Left ventricle myocardium superior (tissue), 1 donor: Measurements from ENCODE around the gene NTF3. TPM values are rescaled to one million over a fixed set of nuclear protein-coding genes. Genes with fewer than 3 reads are reported as not detected.
"Not testable (repeated sequence)": the region's sequence is repeated elsewhere in the genome, so short reads cannot be mapped to it uniquely, and the experiment has no call there.

Experiments used
- ATAC-seq: fragments of 200-7000 bp; cut with Tn5 transposase; one replicate; pipeline ENCODE4 v1.9.1; 2020; ENCODE audit warnings: mild to moderate bottlenecking, moderate library complexity
- DNase-seq: peaks from one replicate; pipeline ENCODE4 v3.0.0-alpha.2; 2020
- intact Hi-C: fragments of 100-400 bp; cut with micrococcal nuclease; formaldehyde crosslinking; loops from one replicate; pipeline ENCODE4 v1.11.0; 2022
- total RNA-seq: library from RNA; stranded (reverse); fragmentation: NEBNext Ultra II Directional; extraction: Animal tissue kit (Norgen Biotek cat#: 25700); gene quantifications from one replicate; pipeline ENCODE4 v1.2.1, GENCODE V29; 2021
- donor health status: DM: no; HTN: yes; CAD: no; lungs with severe emphysema.

Gene NTF3
- total RNA-seq, 1 donor from 2014 or later = 1.1 TPM

- ATAC-seq (no peak), DNase-seq (no peak)
- intact Hi-C loops = no loop called here
Measured at GRCh38 chr12:5520037-5520436, 88.1 kb downstream of the NTF3 start.

- ATAC-seq (no peak), DNase-seq (no peak)
- intact Hi-C loops = no loop called here
Measured at GRCh38 chr12:5520831-5521230, 88.9 kb downstream of the NTF3 start.

- DNase-seq (no peak), ATAC-seq (no peak)
- intact Hi-C loops = no loop called here
Measured at GRCh38 chr12:5521456-5522325, 89.8 kb downstream of the NTF3 start.

- intact Hi-C loops = no loop called here
- ATAC-seq (no peak), DNase-seq (no peak)
Measured at GRCh38 chr12:5522432-5523335, 90.8 kb downstream of the NTF3 start.

- intact Hi-C loops = no loop called here
- no peak for DNase-seq
- ATAC-seq = no peak
Measured at GRCh38 chr12:5523396-5524115, 91.6 kb downstream of the NTF3 start.

GRCh38 chr12:5524116-5524768 is 92.3 kb downstream of the NTF3 start:
- intact Hi-C loops = no loop called here
- no peak for ATAC-seq
- no peak for DNase-seq

- DNase-seq (no peak), ATAC-seq (no peak)
- intact Hi-C loops = no loop called here
Measured at GRCh38 chr12:5524769-5525436, 93.0 kb downstream of the NTF3 start.

- no peak for ATAC-seq
- no peak for DNase-seq
- intact Hi-C loops = no loop called here
Measured at GRCh38 chr12:5525783-5526367, 94.0 kb downstream of the NTF3 start.

GRCh38 chr12:5533368-5533767 is 101.5 kb downstream of the NTF3 start:
- no peak for DNase-seq
- no peak for ATAC-seq
- intact Hi-C loops = no loop called here

GRCh38 chr12:5534426-5535199 is 102.7 kb downstream of the NTF3 start:
- DNase-seq = no peak
- no peak for ATAC-seq
- intact Hi-C loops = no loop called here

GRCh38 chr12:5535541-5535940 is 103.6 kb downstream of the NTF3 start:
- intact Hi-C loops = no loop called here
- DNase-seq (no peak), ATAC-seq (no peak)

- DNase-seq, intact Hi-C loops, ATAC-seq: not testable (repeated sequence)
Measured at GRCh38 chr12:5537026-5537615, 105.2 kb downstream of the NTF3 start.

- ATAC-seq (no peak), DNase-seq (no peak)
- intact Hi-C loops = no loop called here
Measured at GRCh38 chr12:5537771-5538170, 105.9 kb downstream of the NTF3 start.
